Measurements from ENCODE around the gene ADSL.

DNA sequence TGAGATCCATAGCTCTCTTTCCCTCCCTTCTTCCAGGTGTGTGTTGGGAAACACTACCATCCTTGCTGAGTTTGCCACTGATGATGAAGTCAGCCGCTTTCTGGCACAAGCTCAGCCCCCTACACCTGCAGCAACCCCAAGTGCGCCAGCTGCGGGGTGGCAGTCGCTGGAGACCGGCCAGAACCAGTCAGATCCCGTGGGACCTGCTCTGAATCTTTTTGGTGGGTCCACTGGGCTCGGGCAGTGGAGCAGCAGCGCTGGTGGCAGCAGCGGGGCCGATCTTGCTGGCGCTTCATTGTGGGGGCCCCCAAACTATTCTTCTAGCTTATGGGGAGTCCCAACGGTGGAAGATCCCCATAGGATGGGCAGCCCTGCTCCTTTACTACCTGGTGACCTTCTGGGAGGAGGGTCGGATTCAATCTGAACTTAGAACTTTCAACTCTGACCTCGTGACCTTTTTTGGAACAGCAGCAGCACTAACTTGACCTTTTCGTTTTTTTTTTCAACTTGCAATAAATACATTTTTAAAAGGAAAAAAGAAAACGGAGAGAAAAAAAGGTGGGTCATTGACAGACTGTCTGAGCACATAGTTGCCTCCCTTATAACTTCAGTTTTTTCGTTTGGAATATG is 23.4 kb upstream of the ADSL start:
- TF ChIP-seq, protein P1, sequence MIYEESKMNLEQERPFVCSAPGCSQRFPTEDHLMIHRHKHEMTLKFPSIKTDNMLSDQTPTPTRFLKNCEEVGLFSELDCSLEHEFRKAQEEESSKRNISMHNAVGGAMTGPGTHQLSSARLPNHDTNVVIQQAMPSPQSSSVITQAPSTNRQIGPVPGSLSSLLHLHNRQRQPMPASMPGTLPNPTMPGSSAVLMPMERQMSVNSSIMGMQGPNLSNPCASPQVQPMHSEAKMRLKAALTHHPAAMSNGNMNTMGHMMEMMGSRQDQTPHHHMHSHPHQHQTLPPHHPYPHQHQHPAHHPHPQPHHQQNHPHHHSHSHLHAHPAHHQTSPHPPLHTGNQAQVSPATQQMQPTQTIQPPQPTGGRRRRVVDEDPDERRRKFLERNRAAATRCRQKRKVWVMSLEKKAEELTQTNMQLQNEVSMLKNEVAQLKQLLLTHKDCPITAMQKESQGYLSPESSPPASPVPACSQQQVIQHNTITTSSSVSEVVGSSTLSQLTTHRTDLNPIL (CRISPR knock-in tag; IDR thresholded peaks at IDR 0.05; ENCODE audit: low read depth) = no peak
- TF ChIP-seq OSR1 (CRISPR knock-in tag; IDR thresholded peaks at IDR 0.05) (no peak), PPARA (CRISPR knock-in tag; IDR thresholded peaks at IDR 0.05; ENCODE audit: borderline replicate concordance) (no peak), TCF4 (CRISPR knock-in tag; IDR thresholded peaks at IDR 0.05; ENCODE audit: borderline replicate concordance) (no peak), CSDC2 (CRISPR knock-in tag; IDR thresholded peaks at IDR 0.05) (no peak), ZFP30 (CRISPR knock-in tag; IDR thresholded peaks at IDR 0.05) (no peak), BACH2 (CRISPR knock-in tag; IDR thresholded peaks at IDR 0.05; ENCODE audit: borderline replicate concordance) (no peak), ARNTL (CRISPR knock-in tag; IDR thresholded peaks at IDR 0.05; ENCODE audit: borderline replicate concordance, low read depth) (no peak), RARB (CRISPR knock-in tag; IDR thresholded peaks at IDR 0.05) (no peak)
- TF ChIP-seq, protein P2, sequence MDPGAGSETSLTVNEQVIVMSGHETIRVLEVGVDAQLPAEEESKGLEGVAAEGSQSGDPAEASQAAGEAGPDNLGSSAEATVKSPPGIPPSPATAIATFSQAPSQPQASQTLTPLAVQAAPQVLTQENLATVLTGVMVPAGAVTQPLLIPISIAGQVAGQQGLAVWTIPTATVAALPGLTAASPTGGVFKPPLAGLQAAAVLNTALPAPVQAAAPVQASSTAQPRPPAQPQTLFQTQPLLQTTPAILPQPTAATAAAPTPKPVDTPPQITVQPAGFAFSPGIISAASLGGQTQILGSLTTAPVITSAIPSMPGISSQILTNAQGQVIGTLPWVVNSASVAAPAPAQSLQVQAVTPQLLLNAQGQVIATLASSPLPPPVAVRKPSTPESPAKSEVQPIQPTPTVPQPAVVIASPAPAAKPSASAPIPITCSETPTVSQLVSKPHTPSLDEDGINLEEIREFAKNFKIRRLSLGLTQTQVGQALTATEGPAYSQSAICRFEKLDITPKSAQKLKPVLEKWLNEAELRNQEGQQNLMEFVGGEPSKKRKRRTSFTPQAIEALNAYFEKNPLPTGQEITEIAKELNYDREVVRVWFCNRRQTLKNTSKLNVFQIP (CRISPR knock-in tag; IDR thresholded peaks at IDR 0.05; ENCODE audit: borderline replicate concordance, low read depth) = no peak
- TF ChIP-seq, protein P3, sequence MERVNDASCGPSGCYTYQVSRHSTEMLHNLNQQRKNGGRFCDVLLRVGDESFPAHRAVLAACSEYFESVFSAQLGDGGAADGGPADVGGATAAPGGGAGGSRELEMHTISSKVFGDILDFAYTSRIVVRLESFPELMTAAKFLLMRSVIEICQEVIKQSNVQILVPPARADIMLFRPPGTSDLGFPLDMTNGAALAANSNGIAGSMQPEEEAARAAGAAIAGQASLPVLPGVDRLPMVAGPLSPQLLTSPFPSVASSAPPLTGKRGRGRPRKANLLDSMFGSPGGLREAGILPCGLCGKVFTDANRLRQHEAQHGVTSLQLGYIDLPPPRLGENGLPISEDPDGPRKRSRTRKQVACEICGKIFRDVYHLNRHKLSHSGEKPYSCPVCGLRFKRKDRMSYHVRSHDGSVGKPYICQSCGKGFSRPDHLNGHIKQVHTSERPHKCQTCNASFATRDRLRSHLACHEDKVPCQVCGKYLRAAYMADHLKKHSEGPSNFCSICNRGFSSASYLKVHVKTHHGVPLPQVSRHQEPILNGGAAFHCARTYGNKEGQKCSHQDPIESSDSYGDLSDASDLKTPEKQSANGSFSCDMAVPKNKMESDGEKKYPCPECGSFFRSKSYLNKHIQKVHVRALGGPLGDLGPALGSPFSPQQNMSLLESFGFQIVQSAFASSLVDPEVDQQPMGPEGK (CRISPR knock-in tag; IDR thresholded peaks at IDR 0.05; ENCODE audit: borderline replicate concordance) = no peak
- TF ChIP-seq, protein P4, sequence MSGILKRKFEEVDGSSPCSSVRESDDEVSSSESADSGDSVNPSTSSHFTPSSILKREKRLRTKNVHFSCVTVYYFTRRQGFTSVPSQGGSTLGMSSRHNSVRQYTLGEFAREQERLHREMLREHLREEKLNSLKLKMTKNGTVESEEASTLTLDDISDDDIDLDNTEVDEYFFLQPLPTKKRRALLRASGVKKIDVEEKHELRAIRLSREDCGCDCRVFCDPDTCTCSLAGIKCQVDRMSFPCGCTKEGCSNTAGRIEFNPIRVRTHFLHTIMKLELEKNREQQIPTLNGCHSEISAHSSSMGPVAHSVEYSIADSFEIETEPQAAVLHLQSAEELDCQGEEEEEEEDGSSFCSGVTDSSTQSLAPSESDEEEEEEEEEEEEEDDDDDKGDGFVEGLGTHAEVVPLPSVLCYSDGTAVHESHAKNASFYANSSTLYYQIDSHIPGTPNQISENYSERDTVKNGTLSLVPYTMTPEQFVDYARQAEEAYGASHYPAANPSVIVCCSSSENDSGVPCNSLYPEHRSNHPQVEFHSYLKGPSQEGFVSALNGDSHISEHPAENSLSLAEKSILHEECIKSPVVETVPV (CRISPR knock-in tag; IDR thresholded peaks at IDR 0.05) = no peak
